CD4-positive, alpha-beta T cell treated with Interleukin-4 for 1 hour (primary cell): Measurements from ENCODE around the gene HNRNPM.
"Not testable (repeated sequence)": the region's sequence is repeated elsewhere in the genome, so short reads cannot be mapped to it uniquely, and the experiment has no call there.

Source experiments
- DNase-seq, 2 donors: peaks; one replicate each; pipeline ENCODE4 v3.0.0-alpha.2; 2020 to 2022

HNRNPM gene

DNA sequence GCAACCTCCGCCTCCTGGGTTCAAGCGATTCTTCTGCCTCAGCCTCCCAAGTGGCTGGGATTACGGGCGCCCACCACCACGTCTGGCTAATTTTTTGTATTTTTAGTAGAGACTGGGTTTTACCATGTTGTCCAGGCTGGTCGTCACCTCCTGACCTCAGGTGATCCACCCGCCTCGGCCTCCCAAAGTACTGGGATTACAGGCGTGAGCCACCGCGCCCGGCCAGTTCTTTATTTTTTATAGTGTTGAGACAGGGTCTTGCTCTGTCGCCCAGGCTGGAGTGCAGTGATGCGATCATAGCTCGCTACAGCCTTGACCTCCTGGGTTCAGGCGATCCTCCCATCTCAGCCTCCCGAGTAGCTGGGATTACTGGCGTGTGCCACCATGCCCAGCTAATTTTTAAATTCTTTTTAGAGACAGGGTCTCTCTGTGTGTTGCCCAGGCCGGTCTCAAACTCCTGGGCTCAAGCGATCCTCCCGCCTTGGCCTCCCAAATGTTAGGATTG, 69.8 kb downstream of the HNRNPM start:
- not testable (repeated sequence) for DNase-seq

DNA sequence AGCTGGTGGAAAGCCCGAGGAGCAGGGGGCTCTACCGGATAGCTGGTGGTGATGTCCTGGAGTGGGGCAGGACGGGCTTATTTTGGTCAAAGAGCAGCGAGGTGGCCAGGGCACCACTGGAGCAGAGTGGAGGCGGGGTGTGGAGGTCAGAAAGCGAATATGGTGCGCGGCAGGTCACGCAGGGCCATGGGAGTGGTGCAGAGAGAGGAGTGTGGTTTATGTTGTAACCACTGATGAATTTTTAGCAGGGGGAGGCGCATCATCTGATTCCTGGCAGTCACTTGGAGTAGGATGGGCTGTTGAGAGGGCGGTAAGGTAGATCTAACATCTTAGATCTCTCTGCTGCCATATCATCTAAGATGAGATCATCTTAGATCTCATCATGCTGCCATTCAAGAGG, 70.5 kb downstream of the HNRNPM start:
- peak; percentile 69 to 74 for DNase-seq

DNA sequence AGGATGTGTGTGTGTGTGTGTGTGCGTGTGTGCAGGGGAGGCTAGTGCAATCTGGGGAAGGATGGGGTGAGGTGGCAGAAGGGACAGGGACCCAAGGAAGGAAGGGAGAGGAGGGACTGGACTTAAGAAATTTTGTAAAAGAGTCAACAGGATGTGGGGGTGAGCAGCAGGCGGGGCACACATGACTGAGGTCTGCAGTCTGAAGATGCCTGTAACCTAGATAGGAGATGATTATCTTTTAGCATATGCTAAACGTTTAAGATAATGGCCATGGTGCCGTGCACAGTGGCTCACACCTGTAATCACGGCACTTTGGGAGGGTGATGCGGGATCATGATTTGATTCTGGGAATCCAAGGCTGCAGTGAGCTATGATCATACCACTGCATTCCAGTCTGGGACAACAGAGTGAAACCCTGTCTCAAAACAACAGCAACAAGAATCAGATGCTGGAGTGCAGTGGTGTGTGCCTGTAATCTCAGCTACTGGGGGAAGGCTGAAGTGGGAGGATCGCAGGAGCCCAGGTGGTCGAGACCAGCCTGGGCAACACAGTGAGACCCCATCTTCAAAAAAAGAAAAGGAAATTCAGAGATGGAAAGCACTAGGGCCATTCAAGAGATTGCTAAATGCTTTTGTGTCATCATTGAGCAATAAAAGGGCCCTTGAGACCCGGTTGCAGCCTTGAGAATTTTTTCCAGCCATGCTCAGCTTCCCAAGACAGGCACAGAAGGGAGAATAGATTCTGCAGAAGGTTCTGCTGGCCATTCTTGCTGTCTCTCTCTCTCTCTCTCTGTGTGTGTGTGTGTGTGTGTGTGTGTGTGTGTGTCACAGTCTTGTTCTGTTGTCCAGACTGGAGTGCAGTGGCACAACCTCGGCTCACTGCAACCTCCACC, 73.0 kb downstream of the HNRNPM start:
- DNase-seq = peak; percentile 66 to 73

DNA sequence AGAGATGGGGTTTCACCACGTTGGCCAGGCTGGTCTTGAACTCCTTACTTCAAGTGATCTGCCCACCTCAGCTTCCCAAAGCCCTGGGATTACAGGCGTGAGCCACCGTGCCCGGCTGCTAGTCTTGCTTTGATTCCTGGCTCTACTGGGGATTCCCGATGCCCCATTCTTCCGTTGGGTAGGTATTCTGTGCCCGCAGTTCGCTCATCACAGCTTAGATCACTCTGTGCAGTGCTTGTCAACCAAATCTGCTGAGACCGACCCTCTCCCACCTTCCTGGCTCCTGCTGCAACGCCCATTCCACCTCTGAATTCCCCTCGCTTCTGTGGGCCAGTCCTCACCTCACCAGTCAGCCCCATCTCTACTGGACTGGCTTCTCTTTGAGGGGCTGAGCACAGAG, 73.8 kb downstream of the HNRNPM start:
- no peak for DNase-seq

DNA sequence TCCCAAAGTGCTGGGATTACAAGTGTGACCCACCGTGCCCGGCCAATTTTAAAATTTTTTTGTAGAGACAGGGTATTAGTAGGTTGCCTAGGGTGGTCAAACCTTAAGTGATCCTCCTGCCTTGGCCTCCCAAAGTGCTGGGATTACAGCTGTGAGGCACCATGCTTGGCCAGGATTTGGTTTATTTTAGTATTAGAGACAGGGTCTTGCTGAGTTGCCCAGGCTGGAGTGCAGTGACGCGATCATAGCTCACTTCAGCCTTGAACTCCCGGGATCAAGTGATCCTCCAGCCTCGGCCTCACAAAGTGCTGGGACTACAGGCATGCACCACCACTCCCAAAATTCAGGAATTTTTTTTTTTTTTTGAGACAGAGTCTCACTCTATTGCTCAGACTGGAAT, 74.6 kb downstream of the HNRNPM start:
- DNase-seq = no peak

DNA sequence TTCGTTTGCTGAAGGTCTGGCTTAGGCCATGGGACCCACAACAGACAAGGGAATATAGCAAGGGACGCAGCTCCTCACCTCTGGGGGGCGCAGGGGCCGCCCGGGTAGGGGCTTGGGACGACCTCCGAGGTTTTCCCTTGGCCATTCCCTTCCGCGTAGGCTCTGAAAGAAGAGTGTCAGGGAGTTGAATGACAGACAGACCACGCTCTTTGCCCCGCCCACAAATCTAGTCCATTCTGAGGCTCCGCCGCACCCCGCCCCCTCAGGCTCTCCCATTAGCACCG, 80.6 kb downstream of the HNRNPM start:
- DNase-seq = no peak

DNA sequence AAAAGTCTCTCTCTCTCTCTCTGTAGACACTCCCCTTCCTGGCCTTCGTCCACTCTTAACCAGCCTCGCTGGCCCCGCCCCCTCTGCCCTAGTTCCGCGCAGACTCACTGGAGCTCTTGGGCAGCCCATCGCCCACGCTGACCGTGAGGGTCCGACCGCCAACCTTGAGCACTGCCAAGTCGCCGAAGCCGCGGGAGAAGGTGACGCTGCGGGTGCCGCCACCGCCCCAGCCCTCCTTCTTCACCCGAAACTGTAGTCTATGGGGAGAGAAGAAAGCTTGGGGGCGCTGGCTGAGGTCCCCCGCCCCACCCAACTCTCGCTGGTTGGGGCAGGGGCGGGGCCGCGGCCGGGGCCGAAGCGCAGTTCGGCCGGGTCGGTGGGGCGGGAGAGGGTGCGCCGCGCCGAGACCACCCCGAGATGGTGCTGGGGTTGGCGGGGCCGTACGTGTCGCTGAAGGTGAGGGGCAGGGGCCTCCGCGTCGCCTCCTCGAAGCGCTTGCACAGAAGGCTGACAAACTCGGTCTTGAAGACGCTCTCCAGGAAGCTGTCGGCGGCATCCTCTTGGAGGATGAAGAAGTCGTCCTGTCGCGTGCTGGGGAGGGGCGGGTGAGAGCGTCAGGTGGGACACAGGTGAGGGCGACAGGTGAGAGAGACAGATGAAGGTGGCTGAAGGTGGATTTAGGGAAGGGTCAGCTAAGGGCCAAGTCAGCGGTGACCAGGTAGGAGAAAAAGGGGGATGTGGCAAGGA, 81.7 kb downstream of the HNRNPM start:
- DNase-seq = peak in 1 of 2 donors; percentile 44

DNA sequence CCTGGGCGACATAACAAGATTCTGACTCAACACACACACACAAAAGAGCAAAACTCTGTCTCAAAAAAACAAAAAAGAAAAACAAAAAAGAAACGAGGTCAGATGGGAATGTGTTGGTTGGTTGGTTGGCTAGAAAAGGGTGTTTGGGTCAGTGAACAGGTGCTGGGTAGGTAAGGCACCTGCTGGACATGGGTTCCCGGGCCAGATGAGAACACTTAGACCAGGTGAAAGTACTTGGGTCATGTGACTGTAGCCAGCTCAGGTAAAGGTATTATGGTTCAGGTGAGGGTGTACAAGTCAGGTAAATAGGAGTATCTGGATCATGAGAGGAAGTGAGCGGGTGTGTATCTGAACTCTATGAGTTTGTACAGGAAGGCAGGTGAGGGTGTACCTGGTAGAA, 83.7 kb downstream of the HNRNPM start:
- no peak for DNase-seq

DNA sequence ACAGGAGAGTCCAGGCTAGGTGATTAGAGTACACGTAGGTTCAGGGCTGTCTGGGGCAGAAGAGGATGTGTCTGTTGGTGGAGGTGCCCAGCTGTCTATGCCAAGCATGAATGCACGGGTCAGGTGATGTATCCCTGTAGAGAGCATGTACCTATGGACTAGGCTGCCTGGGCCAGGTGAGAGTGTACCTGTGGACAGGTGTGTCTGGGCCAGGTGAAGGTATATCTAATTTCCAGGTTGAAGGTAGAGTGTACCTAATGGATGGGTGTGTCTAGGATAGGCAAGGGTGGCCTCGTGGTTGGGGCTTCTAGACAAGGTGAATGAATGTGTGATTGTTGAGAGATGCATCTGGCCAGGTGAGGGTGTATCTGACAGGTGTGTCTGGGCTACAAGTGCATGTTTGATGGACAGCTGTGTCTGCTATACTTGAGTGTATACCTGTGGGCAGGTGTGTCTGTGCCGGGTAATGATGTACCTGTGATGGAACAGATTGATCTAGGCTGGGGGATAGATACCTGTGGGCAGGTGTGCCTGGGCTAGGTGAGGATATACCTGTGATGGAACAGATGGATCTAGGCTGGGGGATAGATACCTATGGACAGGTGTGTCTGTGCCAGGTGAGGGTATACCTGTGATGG, 84.7 kb downstream of the HNRNPM start:
- no peak for DNase-seq

DNA sequence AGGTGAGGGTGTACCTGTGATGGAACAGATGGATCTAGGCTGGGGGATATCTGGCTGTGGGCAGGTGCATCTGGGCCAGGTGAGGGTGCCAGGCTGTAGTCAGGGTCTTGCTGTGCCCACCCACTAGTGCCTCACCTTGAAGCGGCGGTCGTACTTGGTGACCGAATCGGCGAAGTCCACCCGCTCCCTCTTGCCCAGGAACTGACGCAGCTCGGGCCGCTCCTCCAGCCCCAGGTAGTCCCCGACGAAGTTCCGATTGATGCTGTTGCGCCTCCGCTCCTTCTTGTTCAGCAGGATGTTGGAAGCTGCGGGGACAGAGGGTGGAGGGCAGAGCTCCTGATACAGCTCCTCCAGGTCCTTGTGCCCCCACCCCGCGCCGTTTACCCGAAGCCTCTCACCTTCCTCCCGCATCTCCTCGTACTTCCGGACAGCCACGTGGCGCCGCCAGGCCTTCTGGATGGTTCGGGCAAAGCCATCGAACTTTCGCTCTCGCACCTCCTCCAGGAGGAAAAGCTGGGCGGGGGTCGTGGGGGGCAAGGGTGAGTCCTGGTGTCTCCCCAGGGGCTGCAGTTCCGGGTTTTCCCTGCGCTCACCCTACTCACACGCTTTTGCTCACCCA, 85.4 kb downstream of the HNRNPM start:
- DNase-seq = no peak

DNA sequence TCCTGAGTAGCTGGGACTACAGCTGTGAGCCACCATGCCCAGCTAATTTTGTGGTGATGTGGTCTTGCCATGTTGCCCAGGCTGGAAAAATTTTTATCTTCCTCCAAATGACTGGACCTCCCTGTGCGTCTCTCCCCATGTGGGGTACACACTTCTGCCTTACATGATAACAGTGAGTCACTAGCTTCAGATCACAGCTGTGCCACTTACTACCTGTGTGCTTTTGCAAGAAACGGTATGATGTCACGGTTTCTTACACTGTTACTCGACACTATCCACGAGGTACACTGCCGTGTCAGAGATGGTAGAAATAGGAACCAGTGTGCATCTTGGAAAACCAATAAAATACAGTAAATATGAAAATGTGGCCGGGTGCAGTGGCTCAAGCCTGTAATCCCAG, 86.7 kb downstream of the HNRNPM start:
- DNase-seq = no peak

DNA sequence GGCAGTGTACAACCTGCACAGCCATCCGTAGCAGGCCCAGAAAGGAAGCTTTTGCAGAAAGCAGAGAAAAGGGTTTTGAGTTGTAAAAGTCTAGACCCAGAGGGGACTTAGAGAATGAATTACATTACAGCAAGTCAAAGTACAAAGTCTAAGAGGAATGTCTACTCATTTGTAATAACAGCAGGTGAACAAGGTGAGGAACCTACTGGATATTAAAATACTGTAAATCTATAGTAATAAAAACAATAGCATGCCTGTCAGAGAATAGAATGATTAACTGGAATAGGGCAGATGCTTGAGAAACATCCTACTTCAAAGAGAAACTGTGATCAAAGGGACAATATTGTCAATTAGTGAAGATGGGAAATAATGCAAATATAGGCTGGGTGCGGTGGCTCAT, 87.5 kb downstream of the HNRNPM start:
- DNase-seq = no peak

DNA sequence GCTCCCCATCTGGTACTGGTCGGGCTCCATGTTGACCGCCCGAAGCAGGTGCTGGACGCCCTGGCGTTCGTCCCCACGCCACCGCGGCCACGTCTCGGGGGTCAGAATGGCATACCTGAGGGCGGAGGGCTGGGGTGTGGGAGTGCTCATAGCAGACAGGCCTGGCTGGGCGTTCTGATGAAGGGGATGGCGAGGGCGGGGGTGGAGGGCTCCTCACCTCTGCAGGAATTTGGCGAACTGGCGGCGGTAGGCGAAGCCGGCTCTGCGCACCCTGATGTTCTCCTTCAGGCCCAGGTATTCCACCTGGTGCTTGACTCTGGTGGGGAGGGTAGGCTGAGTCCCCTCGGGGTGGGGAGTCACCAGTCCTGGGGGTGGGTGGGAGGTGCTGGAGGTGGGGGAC, 91.5 kb downstream of the HNRNPM start:
- DNase-seq = no peak

DNA sequence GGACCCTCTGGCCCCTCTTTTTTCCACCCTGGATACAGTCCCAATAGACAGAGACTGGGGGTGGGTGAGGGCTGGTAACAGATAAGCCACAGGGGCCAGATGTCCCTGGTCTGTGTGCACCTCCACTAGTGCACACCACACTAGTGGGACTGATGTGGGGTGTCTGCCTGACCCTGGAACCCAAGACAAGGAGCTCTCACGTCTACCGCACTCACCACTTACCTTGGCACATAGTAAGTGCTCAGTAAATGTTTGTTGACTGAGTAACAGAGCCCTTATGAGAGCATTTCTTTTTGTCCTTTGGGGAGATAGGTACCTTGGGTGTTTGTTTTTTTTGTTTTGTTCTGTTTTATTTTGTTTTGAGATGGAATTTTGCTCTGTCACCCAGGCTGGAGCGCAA, 92.3 kb downstream of the HNRNPM start:
- no peak for DNase-seq
